K562 (cell line): Measurements from ENCODE around the gene HAAO. TPM values are rescaled to one million over a fixed set of nuclear protein-coding genes. Genes with fewer than 3 reads are reported as not detected.

Experiments used
- EHMT2 ChIP-seq: fragments of 450-650 bp; IDR thresholded peaks from 2 replicates; pipeline ENCODE4 v1.6.1; 2018; ENCODE audit warnings: antibody characterized with exemption
- GTF2F1 ChIP-seq: IDR thresholded peaks from 2 replicates; pipeline ENCODE4 v1.6.1; 2011; ENCODE audit warnings: low read depth, low read length, improper control_type of control experiment
- HCFC1 ChIP-seq: IDR thresholded peaks from 2 replicates; pipeline ENCODE4 v1.6.1; 2012; ENCODE audit warnings: low read depth, low read length, improper control_type of control experiment
- HLTF ChIP-seq: fragments of 450-650 bp; IDR thresholded peaks from 2 replicates; pipeline ENCODE4 v1.6.1; 2016
- LCOR ChIP-seq: sonication (generic); formaldehyde crosslinking; IDR thresholded peaks from 2 replicates; pipeline ENCODE4 v1.8.0; 2022; ENCODE audit warnings: mild to moderate bottlenecking, missing genetic modification reagents
- MYC ChIP-seq, 2 experiments: fragments of 250-450 bp in 1 of 2; sonication (Bioruptor Pico) in 1 of 2; IDR thresholded peaks; 2 replicates each; pipeline versions ENCODE4 v1.5.1 to v1.6.1; 2012 to 2021; ENCODE audit warnings: low read depth in 2 of 2, borderline replicate concordance in 1 of 2, improper control_type of control experiment in 1 of 2, low read length in 1 of 2, mild to moderate bottlenecking in 1 of 2, moderate library complexity in 1 of 2
- NONO ChIP-seq, 2 experiments: fragments of 200-400 bp in 1 of 2; fragments of 450-650 bp in 1 of 2; formaldehyde crosslinking in 1 of 2; IDR thresholded peaks; 2 replicates each; pipeline ENCODE4 v1.6.1; 2017; ENCODE audit warnings: low read depth in 2 of 2, mild to moderate bottlenecking in 2 of 2, moderate library complexity in 2 of 2, low read length in 1 of 2
- ZFP1 ChIP-seq: fragments of 450-650 bp; formaldehyde crosslinking; IDR thresholded peaks from 2 replicates; pipeline ENCODE4 v1.4.0; 2020; ENCODE audit warnings: mild to moderate bottlenecking, mixed read lengths
- ZNF197 ChIP-seq: fragments of 200-800 bp; sonication (Bioruptor generic); IDR thresholded peaks from 2 replicates; pipeline ENCODE4 v1.6.1; 2016; ENCODE audit warnings: low read depth, missing genetic modification characterization, missing compliant biosample characterization
- ZNF695 ChIP-seq: fragments of 450-650 bp; formaldehyde crosslinking; IDR thresholded peaks from 2 replicates; pipeline ENCODE4 v1.4.0; 2020; ENCODE audit warnings: mild to moderate bottlenecking, moderate library complexity
- polyA plus RNA-seq, 8 experiments: library from polyadenylated mRNA; depleted of rRNA in 4 of 8; stranded (reverse) in 5 of 8; unstranded in 3 of 8; fragments of >200 nt; fragmentation: Nextera tagmentation in 2 of 8; fragmentation: Illumina TruSeq in 1 of 8; extraction: Ambion mirVana in 2 of 8; extraction: Trizol in 1 of 8; gene quantifications; 2 replicates each; pipeline versions ENCODE4 v1.2.1 to v1.2.3, GENCODE V29; 2011 to 2014; ENCODE audit warnings: inconsistent platforms in 1 of 8, missing spikeins in 1 of 8
- total RNA-seq, 7 experiments: library from RNA; depleted of rRNA in 6 of 7; stranded (reverse); fragments of >200 nt in 6 of 7; fragmentation: Illumina TruSeq in 2 of 7; extraction: Trizol in 2 of 7; gene quantifications; 2 replicates each; pipeline versions ENCODE4 v1.2.1 to v1.2.3, GENCODE V29; 2011 to 2021; ENCODE audit warnings: low replicate concordance in 1 of 7
- TF ChIP-seq, protein P1 (sequence below): sonication (generic); formaldehyde crosslinking; IDR thresholded peaks from 2 replicates; pipeline ENCODE4 v1.8.0; 2022; ENCODE audit warnings: missing genetic modification reagents, mild to moderate bottlenecking, moderate library complexity, borderline replicate concordance
- TF ChIP-seq, protein P2 (sequence below): sonication (generic); formaldehyde crosslinking; IDR thresholded peaks from 2 replicates; pipeline ENCODE4 v1.8.1; 2023; ENCODE audit warnings: mild to moderate bottlenecking, missing genetic modification reagents, moderate library complexity
- TF ChIP-seq, protein P3 (sequence below): fragments of 250-450 bp; sonication (Bioruptor Pico); IDR thresholded peaks from 2 replicates; pipeline ENCODE4 v1.4.0; 2020; ENCODE audit warnings: mild to moderate bottlenecking
- TF ChIP-seq, protein P4 (sequence below): fragments of 250-450 bp; sonication (Bioruptor Pico); IDR thresholded peaks from 2 replicates; pipeline ENCODE4 v1.9.0; 2021; ENCODE audit warnings: mild to moderate bottlenecking
- TF ChIP-seq, protein P5 (sequence below): fragments of 150-350 bp; IDR thresholded peaks from 2 replicates; pipeline ENCODE4 v1.6.1; 2014; ENCODE audit warnings: low read depth, mild to moderate bottlenecking, low read length, borderline replicate concordance

HAAO gene
- total and polyA plus RNA-seq, 9 of the 15 experiments (the other 6 are each of a cell fraction or from before 2014, with no cell fraction given), result not detected

DNA sequence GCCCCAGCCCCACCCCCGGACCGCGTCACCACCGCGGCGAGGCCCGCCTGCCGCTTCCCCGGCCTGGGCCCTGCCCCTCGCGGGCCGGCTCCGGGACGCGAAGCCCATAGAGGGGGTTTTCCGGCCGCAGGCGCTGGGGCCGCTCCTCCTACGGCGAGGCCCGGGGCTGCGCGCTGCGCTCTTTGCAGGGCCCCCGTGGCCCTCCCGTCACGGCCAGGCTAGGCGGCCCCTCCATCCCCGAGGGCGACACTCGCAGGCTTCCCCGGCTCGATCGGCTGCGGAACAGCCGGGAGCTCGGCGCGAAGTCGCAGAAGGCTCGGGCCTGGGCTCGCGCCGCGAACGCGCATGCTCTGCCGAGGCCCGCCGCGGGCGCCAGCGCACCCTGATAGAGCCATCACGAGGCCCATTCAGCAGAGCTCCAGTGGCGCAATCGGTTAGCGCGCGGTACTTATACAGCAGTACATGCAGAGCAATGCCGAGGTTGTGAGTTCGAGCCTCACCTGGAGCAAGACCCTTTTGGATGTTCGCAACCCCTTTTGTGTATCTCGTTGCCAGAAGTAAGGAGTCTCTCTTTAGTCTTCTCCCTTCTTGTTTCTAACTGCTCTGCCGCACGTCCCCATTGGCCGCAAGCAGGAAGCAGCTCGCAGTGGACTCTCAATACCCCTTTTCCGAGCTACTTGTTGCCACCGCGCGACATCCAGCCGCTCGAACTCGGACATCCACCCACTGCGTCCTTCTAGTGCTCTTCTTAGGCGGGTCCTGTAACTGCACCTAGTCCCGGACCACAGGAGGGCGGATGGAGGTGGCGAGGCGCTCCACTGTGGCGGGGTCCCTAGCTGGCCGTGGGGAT lies 18.0 kb upstream of the HAAO start (continued):
- TF ChIP-seq HLTF (0 out of 2 replicates have a peak, but pooled peaks have one; percentile 22), MYC (IDR thresholded peaks at IDR 0.05; ENCODE audit: low read depth, low read length) (peak; percentile 76; the same call in 1 of the 2 replicates), MYC (CRISPR knock-in tag; IDR thresholded peaks at IDR 0.05; ENCODE audit: borderline replicate concordance, low read depth) (no peak), EHMT2 (no peak), GTF2F1 (peak; percentile 85; the same call in 1 of the 2 replicates), LCOR (CRISPR knock-in tag) (peak; percentile 96), ZNF695 (CRISPR knock-in tag) (no peak), ZFP1 (CRISPR knock-in tag) (no peak), NONO (IDR thresholded peaks at IDR 0.05; ENCODE audit: low read depth in 2 of 2, low read length in 1 of 2) (peak; percentile 56 to 97; a peak in 3 of 4 replicates), HCFC1 (peak; percentile 27; the same call in 1 of the 2 replicates), ZNF197 (CRISPR knock-in tag) (no peak; the same call in 1 of the 2 replicates)
- TF ChIP-seq, protein P1, sequence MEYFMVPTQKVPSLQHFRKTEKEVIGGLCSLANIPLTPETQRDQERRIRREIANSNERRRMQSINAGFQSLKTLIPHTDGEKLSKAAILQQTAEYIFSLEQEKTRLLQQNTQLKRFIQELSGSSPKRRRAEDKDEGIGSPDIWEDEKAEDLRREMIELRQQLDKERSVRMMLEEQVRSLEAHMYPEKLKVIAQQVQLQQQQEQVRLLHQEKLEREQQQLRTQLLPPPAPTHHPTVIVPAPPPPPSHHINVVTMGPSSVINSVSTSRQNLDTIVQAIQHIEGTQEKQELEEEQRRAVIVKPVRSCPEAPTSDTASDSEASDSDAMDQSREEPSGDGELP (CRISPR knock-in tag), result peak; percentile 84
- TF ChIP-seq, protein P2, sequence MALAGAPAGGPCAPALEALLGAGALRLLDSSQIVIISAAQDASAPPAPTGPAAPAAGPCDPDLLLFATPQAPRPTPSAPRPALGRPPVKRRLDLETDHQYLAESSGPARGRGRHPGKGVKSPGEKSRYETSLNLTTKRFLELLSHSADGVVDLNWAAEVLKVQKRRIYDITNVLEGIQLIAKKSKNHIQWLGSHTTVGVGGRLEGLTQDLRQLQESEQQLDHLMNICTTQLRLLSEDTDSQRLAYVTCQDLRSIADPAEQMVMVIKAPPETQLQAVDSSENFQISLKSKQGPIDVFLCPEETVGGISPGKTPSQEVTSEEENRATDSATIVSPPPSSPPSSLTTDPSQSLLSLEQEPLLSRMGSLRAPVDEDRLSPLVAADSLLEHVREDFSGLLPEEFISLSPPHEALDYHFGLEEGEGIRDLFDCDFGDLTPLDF (CRISPR knock-in tag), result peak; percentile 93; the same call in 1 of the 2 replicates
- TF ChIP-seq, protein P3, sequence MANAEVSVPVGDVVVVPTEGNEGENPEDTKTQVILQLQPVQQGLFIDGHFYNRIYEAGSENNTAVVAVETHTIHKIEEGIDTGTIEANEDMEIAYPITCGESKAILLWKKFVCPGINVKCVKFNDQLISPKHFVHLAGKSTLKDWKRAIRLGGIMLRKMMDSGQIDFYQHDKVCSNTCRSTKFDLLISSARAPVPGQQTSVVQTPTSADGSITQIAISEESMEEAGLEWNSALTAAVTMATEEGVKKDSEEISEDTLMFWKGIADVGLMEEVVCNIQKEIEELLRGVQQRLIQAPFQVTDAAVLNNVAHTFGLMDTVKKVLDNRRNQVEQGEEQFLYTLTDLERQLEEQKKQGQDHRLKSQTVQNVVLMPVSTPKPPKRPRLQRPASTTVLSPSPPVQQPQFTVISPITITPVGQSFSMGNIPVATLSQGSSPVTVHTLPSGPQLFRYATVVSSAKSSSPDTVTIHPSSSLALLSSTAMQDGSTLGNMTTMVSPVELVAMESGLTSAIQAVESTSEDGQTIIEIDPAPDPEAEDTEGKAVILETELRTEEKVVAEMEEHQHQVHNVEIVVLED (CRISPR knock-in tag), result no peak
- TF ChIP-seq, protein P4, sequence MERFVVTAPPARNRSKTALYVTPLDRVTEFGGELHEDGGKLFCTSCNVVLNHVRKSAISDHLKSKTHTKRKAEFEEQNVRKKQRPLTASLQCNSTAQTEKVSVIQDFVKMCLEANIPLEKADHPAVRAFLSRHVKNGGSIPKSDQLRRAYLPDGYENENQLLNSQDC (CRISPR knock-in tag), result 0 out of 2 replicates have a peak, but pooled peaks have one; percentile 63
- TF ChIP-seq, protein P5, sequence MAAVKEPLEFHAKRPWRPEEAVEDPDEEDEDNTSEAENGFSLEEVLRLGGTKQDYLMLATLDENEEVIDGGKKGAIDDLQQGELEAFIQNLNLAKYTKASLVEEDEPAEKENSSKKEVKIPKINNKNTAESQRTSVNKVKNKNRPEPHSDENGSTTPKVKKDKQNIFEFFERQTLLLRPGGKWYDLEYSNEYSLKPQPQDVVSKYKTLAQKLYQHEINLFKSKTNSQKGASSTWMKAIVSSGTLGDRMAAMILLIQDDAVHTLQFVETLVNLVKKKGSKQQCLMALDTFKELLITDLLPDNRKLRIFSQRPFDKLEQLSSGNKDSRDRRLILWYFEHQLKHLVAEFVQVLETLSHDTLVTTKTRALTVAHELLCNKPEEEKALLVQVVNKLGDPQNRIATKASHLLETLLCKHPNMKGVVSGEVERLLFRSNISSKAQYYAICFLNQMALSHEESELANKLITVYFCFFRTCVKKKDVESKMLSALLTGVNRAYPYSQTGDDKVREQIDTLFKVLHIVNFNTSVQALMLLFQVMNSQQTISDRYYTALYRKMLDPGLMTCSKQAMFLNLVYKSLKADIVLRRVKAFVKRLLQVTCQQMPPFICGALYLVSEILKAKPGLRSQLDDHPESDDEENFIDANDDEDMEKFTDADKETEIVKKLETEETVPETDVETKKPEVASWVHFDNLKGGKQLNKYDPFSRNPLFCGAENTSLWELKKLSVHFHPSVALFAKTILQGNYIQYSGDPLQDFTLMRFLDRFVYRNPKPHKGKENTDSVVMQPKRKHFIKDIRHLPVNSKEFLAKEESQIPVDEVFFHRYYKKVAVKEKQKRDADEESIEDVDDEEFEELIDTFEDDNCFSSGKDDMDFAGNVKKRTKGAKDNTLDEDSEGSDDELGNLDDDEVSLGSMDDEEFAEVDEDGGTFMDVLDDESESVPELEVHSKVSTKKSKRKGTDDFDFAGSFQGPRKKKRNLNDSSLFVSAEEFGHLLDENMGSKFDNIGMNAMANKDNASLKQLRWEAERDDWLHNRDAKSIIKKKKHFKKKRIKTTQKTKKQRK, result no peak; the same call in 1 of the 2 replicates
